Motor neuron (in vitro differentiated cells): ENCODE measurements around the gene HMGXB3. TPM values are rescaled to one million over a fixed set of nuclear protein-coding genes. Genes with fewer than 3 reads are reported as not detected.

Experiments
- ATAC-seq, 8 experiments: fragments of 200-7000 bp; cut with Tn5 transposase; replicated peaks in 6 of 8; 2 replicates each; pipeline ENCODE4 v1.8.0; 2021; ENCODE audit warnings: mild to moderate bottlenecking in 8 of 8, moderate library complexity in 8 of 8
- H3K27ac ChIP-seq, 2 donors: fragments of 250-450 bp; sonication (Bioruptor Pico); 2 replicates each; pipeline ENCODE4 v1.9.0; 2021; ENCODE audit warnings: antibody characterized with exemption in 2 of 2, mild to moderate bottlenecking in 2 of 2, moderate library complexity in 1 of 2
- H3K4me1 ChIP-seq, 2 donors: fragments of 250-450 bp; sonication (Bioruptor Pico); replicated peaks in 1 of 2; 2 replicates each; pipeline ENCODE4 v1.6.1; 2021; ENCODE audit warnings: antibody characterized with exemption in 2 of 2, mild to moderate bottlenecking in 2 of 2, moderate library complexity in 1 of 2
- H3K4me3 ChIP-seq, 5 donors: fragments of 250-450 bp; sonication (Bioruptor Pico); 2 replicates each; pipeline ENCODE4 v1.9.0; 2021; ENCODE audit warnings: antibody characterized with exemption in 5 of 5, mild to moderate bottlenecking in 5 of 5, moderate library complexity in 4 of 5
- WGBS, 10 experiments: fragments of 450-650 bp; shearing (Covaris generic); methylation state at CpG; one replicate each; pipeline ENCODE4 v1.0.0; 2022; 5-methylcytosine and 5-hydroxymethylcytosine counted together
- in situ Hi-C, 9 experiments: fragments of 400-800 bp; cut with MboI; loops; one replicate each; pipeline ENCODE4 v1.15.0; 2021; ENCODE audit warnings: low sequenced_read_pairs in 9 of 9, low pct_unique_long_range_greater_than_20kb in 2 of 9; ENCODE audit not compliant: unreplicated experiment in 9 of 9
- total RNA-seq, 8 experiments: library from RNA; unstranded; fragments of 300-600 nt; gene quantifications; 2 replicates each; pipeline versions ENCODE4 v1.2.3 to v1.2.4, GENCODE V29; 2022

HMGXB3 gene
- total RNA-seq, 8 experiments from 2014 or later = 16.2 to 46.4 (median 26.1) TPM

DNA sequence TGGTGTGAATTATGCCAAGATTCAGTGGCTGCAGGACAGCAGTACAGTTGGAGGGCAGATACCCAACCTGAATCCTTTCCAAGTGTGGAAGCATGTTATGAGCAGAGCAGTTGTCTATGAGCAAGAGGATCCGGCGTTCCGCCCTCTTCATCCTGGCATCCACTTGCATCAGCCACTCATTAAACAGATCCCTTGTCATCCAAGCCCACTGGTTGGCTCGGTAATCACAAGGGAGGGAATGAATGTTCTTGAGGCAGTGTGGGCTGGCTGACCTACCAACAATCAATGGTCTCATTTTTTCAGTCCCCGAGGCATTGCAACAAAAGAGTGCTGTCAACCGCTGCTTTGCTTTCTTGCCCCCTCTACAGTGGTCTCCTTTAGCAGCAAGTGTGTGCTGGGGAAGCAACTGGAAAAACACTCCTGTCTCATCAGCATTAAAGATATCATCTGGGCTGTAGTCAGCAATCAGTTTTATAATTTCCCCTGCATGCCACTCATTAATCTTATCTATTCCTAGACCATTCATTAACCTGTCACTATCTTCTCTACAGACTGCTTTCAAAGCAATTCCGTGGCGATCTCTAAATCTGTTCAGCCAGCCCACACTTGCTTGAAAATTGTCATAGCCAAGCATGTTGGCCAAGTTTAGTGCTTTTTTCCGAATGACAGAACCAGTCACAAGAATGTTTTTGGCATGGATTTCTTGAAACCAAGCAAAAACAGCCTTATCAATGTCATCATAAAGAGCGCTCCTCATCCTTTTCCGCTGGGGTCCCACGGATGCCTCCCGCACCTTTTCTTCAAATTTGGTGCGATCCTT is 4.9 kb upstream of the HMGXB3 start:
- in situ Hi-C loops = loop anchor here in 6 of 9 experiments (10.0 to 25.0 kb wide), 3 partner anchors 158 to 358 kb away; no protein-coding TSS in a partner anchor
- peaks cover 9 to 23% of the 10 kb centered on the region in 2 donors for H3K4me1 ChIP-seq
- H3K27ac ChIP-seq = peak overlapping the region in 1 of 2 donors; percentile 88
- 86 to 100% (median 93%) methylated on average over 3 to 12 of the region's 14 CpGs for WGBS, 10 experiments
- no peak overlapping the region for H3K4me3 ChIP-seq
- ATAC-seq = peak in 5 of 8 experiments; percentile 9 to 31 (median 29)

DNA sequence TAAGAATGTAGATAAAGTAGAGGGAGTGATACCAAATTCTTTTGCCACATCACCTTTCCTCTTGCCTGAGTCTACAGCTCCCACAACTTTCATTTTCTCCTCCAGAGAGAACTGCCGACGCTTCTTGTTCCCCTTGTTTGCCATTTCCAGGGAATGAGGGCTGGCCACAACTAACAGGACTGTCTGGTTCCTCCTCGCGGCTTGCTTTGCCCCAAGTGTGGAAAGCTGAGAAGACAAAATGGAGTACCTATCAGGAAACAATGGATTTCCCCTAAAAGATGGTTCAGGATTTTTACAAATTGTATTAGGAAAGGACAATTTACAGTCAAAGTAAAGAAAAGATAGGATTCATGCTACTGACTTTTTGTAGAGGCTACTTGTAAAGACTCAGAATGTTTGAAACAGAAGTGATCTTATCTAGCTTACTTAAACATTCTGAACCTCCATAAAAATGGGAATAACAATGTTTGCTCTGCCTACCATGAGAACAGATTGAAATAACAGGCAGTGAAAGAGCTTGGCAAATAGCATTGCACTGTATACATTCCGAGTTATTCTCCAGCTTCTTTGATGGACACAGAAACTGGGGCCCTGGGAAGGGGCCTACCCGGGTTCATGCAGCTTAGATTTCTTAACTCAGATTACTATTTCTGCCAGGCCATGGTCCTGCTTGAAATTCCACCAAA is 4.2 kb upstream of the HMGXB3 start:
- in situ Hi-C loops = loop anchor here in 6 of 9 experiments (10.0 to 25.0 kb wide), 3 partner anchors 159 to 359 kb away; no protein-coding TSS in a partner anchor
- Histone ChIP-seq H3K4me3 (no peak overlapping the region), H3K4me1 (peaks cover 9 to 23% of the 10 kb centered on the region in 2 donors), H3K27ac (peak overlapping the region in 1 of 2 donors; percentile 88)
- no peak for ATAC-seq
- WGBS, 10 experiments = 92 to 100% (median 97%) methylated on average over 2 to 6 of the region's 6 CpGs

DNA sequence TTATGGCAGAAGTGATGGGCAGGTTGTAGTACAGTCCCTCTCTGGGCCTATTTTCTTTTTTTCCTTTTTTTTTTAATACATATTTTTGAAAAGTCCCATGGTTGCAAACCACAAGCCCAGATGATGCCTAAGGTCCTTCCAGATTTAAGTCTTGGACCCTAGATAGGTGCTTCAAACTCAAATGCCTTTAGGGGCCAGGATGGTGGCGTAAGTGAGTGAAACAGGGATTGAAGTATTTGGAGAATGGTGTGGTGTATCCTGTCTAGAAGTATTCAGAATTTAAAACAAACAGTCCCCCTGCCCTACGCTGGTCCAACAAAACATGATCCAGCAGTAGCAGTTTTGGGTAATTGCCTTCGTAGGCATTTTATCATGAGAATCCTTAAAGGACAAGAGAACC is 2.3 kb upstream of the HMGXB3 start:
- WGBS, 10 experiments = 86 to 100% (median 98%) methylated on average over 1 to 3 of the region's 3 CpGs; no CpG with 5 or more reads in 2 of the 10 experiments
- in situ Hi-C loops = loop anchor here in 6 of 9 experiments (10.0 to 25.0 kb wide), 3 partner anchors 161 to 361 kb away; no protein-coding TSS in a partner anchor

DNA sequence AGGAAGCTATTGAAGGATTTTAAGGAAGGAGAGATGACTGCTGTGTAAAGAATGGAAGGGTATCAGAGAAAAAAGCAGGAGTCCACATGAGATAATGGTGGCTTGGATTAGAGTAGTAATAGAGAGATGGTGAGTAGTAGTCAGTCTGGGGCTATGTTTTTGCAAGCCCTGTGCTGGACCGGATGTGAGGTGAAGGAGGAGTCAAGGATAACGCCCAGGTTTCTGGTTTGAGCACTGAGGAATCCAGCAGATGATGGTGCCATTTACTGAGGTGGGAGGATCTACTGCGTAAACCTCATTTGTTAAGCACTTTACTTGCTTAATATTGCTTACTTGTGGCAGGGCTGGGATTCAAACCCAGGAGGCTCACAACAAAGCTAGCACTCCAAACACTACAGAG is 1.2 kb upstream of the HMGXB3 start:
- in situ Hi-C loops = loop anchor here in 6 of 9 experiments (10.0 to 25.0 kb wide), 3 partner anchors 162 to 362 kb away; no protein-coding TSS in a partner anchor
- peak overlapping the region in 1 of 2 donors; percentile 85 for H3K27ac ChIP-seq
- peaks cover 18 to 28% of the 10 kb centered on the region in 2 donors for H3K4me1 ChIP-seq
- H3K4me3 ChIP-seq = peak overlapping the region; percentile 60 to 96 (median 91)
- WGBS, 10 experiments = 59 to 100% (median 77%) methylated on average over 1 to 3 of the region's 3 CpGs; no CpG with 5 or more reads in 2 of the 10 experiments
- ATAC-seq = no peak

More for the DNA sequence above, 2.3 kb upstream of the HMGXB3 start:
- H3K27ac ChIP-seq = no peak overlapping the region
- H3K4me1 ChIP-seq = peaks cover 18 to 28% of the 10 kb centered on the region in 2 donors
- ATAC-seq = no peak
- no peak overlapping the region for H3K4me3 ChIP-seq

DNA sequence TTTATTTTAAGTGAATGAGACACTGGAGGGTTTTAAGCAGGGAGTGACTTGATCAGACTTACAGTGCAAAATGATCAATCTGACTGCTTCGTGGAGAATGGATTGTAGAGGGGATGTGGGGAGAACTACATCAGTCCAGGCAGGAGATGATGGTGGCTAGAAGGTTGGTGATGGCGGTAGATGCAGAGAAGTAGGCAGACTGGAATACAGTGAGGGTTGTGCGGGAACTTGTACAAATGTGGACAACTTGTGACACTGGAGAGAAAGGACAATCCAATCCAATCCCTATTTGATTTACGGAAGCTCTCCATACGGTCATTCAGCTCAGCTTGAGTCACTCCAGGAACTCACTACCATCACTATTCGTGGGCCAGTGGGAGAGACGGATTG is 678 bp upstream of the HMGXB3 start:
- in situ Hi-C loops = loop anchor here in 6 of 9 experiments (10.0 to 25.0 kb wide), 3 partner anchors 163 to 363 kb away; no protein-coding TSS in a partner anchor

DNA sequence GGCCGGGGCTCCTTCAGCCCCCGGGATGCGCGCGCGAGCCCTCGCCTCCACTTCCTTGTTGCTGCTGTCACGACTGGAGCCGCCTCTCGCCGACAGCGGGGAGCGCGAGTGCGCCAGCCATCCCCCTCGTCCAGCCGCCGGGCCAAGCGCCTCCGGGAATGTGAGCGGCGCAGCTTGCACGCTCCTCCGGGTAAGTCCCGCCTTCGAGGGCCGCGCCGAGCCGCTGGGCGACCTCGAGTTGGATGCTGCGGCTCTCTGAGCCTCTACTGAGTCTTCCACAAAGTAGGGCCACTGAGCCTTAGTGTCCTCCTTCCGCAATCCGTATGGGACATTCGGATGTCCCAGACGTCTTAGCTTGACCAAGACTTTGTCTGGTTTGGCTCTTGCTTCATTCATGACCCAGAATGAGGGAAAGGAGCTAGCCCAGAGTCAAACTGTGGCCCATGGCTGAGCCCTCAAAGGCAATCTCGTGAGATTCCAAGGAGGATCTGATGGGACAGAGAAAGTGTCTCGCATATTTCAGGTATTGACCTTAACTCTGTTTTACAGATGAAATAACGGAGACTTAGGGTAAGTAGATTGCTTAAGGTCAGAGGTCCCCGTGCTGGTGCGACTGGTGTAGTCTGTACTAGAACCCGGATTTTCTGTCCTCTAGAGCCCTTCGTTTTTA is 586 bp downstream of the HMGXB3 start:
- Histone ChIP-seq H3K4me1 (peaks cover 14 to 18% of the 10 kb centered on the region in 2 donors), H3K27ac (peak overlapping the region; percentile 85 to 88), H3K4me3 (peak overlapping the region; percentile 60 to 96 (median 91))
- in situ Hi-C loops = no loop called here
- peak in 5 of 8 experiments; percentile 2 to 48 (median 36) for ATAC-seq
- WGBS, 10 experiments = 0% methylated on average over 1 to 20 of the region's 44 CpGs

More for the DNA sequence above, 678 bp upstream of the HMGXB3 start:
- peaks cover 18 to 27% of the 10 kb centered on the region in 2 donors for H3K4me1 ChIP-seq
- WGBS, 10 experiments = 0 to 40% (median 19%) methylated on average over 1 to 4 of the region's 7 CpGs; no CpG with 5 or more reads in 2 of the 10 experiments
- ATAC-seq = no peak
- peak overlapping the region; percentile 85 to 88 for H3K27ac ChIP-seq
- peak overlapping the region; percentile 60 to 96 (median 91) for H3K4me3 ChIP-seq

DNA sequence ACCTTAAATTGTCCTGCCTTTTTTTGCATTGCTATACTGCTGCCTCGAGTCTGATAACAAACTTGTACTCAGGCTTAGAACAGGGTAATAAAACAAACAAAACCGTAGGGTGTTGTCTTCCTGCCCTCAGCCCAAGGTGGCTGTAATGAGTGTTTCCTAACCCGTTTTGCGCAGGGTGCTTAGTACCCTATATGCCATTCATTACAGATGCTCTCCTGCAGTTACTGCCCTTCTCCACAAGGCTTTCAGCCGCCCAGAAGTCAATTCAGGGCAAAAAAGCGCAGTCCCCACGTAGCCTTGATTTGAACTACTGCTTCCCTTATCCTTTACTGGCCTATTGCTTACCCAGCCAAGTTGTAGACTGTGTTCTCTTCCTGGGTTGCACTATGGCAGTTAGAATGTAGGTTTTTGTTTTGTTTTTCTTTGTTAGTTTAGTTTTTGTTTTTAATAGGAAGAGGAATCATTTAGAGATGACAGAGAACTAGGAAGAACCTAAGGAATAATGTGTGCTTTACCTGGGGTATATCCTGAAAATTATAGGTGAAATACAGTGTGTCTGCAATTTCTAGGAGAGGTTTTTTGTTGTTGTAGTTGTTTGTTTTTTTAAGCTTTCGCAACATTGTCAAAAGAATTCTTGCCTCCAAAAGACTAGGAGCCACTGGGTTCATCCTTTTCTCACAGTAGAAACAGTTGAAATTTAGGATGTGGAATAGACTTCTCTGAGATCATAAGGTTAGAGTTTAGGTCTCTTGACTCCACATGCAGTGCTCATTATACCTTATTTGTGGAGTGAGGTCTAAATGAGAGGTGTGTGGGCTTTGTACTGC is 1.3 kb downstream of the HMGXB3 start:
- WGBS, 10 experiments = 0 to 55% (median 19%) methylated on average over 1 to 7 of the region's 8 CpGs; no CpG with 5 or more reads in 1 of the 10 experiments
- peak in 4 of 8 experiments; percentile 4 to 51 (median 22) for ATAC-seq
- Histone ChIP-seq H3K4me3 (peak overlapping the region; percentile 60 to 96 (median 91)), H3K4me1 (peaks cover 12 to 18% of the 10 kb centered on the region in 2 donors), H3K27ac (no peak overlapping the region)
- in situ Hi-C loops = no loop called here

DNA sequence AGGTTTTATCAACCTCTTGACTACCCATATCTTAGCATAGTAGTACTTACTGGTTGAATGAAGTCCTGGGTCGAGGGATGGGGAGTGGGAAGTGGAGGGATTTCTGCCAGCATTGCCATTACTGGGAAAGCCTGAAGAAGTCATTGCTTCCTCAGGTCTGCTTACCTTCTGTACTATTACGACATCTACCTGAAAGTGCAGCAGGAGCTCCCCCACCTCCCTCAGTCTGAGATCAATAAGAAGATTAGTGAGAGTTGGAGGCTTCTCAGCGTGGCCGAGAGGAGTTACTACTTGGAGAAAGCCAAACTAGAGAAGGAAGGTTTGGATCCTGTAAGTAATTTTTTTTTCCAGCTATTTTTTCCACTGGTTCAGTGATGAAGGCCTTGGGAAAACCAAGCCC is 5.8 kb downstream of the HMGXB3 start:
- no peak for ATAC-seq
- WGBS, 10 experiments = 76 to 100% (median 95%) methylated on average over 2 to 4 of the region's 4 CpGs; no CpG with 5 or more reads in 2 of the 10 experiments
- in situ Hi-C loops = no loop called here
- H3K4me1 ChIP-seq = peaks cover 5 to 8% of the 10 kb centered on the region in 2 donors
- no peak overlapping the region for H3K4me3 ChIP-seq
- no peak overlapping the region for H3K27ac ChIP-seq

DNA sequence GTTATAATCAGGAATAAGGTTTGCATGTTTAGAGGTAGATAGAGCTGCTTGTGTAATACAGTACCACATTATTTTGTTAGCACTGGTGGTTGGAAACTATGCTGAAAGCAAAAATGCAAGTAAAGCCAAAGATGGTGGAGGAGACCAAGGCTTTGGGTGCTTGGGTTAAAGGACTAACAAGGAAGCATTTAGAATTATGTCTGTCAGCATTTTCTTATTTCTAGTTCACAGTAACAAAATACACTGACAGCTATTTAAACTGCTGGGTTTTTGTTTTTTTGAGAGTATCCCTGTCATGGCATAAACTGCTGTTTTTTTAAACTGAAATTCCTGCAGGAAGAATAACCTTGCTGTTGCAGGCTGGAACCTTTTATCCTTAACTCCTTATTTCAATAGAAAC is 6.5 kb downstream of the HMGXB3 start:
- ATAC-seq = no peak
- in situ Hi-C loops = no loop called here
- peaks cover 5 to 6% of the 10 kb centered on the region in 2 donors for H3K4me1 ChIP-seq

DNA sequence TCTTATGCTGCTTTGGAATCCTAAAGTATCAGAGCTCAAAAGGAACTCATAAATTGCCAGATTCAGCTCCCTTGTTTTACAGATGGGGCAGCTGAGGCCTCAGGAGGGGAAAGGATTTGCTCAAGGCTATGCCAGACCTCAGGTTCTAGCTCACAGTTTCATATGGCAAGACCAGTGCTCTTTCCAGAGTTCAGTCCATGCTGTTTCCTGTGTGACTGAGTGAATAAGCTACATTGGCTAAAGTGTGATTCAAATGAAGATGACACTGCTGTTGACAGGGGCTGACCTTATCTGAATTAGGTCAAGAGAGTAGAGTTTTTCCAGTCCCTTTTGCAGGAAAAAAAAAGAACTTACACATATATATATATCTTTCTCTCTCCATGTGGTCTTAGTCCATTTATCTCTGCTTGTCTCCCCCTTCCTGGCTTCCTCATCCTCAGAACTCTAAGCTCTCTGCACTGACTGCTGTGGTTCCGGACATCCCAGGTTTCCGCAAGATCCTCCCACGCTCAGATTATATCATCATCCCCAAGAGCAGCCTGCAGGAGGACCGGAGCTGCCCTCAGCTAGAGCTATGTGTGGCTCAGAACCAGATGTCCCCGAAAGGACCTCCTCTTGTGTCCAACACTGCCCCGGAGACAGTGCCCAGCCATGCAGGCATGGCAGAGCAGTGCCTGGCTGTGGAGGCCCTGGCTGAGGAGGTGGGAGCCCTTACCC is 9.3 kb downstream of the HMGXB3 start:
- no peak overlapping the region for H3K4me3 ChIP-seq
- 55 to 100% (median 93%) methylated on average over 2 to 6 of the region's 6 CpGs; no CpG with 5 or more reads in 4 of the 10 experiments for whole genome bisulfite sequencing, 10 experiments

More for the DNA sequence above, 6.5 kb downstream of the HMGXB3 start:
- H3K4me3 ChIP-seq = no peak overlapping the region
- no peak overlapping the region for H3K27ac ChIP-seq

DNA sequence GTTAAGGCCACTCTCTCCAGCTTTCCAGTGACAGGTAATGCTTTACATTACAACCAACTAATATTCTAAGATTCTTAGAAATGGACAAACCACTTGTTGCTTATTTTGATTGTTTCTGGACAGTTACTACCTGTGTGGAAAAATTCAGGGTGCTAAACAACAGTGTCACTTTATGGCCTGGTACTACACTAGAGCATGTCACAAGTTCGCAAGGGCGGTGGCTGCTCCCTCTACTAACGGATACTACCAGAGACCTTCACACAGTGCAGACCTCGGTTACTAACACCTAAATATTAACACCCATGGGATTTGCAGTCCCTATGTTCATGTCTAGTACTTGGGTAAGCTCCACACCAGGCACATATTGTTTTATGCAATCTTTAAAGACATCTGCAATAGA is 13.4 kb downstream of the HMGXB3 start:
- in situ Hi-C loops = no loop called here
- WGBS, 10 experiments = 90 to 100% (median 100%) methylated on average over 1 to 4 of the region's 4 CpGs; no CpG with 5 or more reads in 2 of the 10 experiments

More for the DNA sequence above, 9.3 kb downstream of the HMGXB3 start:
- no peaks in the 10 kb centered on the region for H3K4me1 ChIP-seq
- no peak for ATAC-seq
- in situ Hi-C loops = no loop called here
- H3K27ac ChIP-seq = no peak overlapping the region

More for the DNA sequence above, 13.4 kb downstream of the HMGXB3 start:
- H3K4me1 ChIP-seq = no peaks in the 10 kb centered on the region
- no peak overlapping the region for H3K4me3 ChIP-seq
- no peak overlapping the region for H3K27ac ChIP-seq
- no peak for ATAC-seq
